KMS-11 (cell line): Measurements from ENCODE around the gene ZMYND8.

Experiments
- H2AFZ ChIP-seq: fragments of 200-600 bp; sonication (generic); 2 replicates; pipeline ENCODE4 v1.6.1; 2016; ENCODE audit warnings: antibody characterized with exemption, mixed run types, low read depth
- H3K27ac ChIP-seq: fragments of 200-600 bp; sonication (generic); 2 replicates; pipeline ENCODE4 v1.6.1; 2016; ENCODE audit warnings: mild to moderate bottlenecking, mixed run types
- H3K27me3 ChIP-seq: fragments of 200-600 bp; sonication (generic); 2 replicates; pipeline ENCODE4 v1.6.1; 2017; ENCODE audit warnings: mild to moderate bottlenecking, low read depth, mixed run types, moderate library complexity; ENCODE audit not compliant: insufficient read depth
- H3K36me3 ChIP-seq: fragments of 200-600 bp; sonication (generic); 2 replicates; pipeline ENCODE4 v1.6.1; 2017; ENCODE audit warnings: mild to moderate bottlenecking, mixed run types; ENCODE audit not compliant: insufficient read depth
- H3K4me1 ChIP-seq: fragments of 200-600 bp; sonication (generic); 2 replicates; pipeline ENCODE4 v1.6.1; 2016; ENCODE audit warnings: mild to moderate bottlenecking, low read depth, mixed run types; ENCODE audit not compliant: poor library complexity, severe bottlenecking
- H3K4me2 ChIP-seq: fragments of 200-600 bp; sonication (generic); 2 replicates; pipeline ENCODE4 v1.7.0; 2016; ENCODE audit warnings: mild to moderate bottlenecking, mixed run types
- H3K4me3 ChIP-seq: fragments of 200-600 bp; sonication (generic); IDR thresholded peaks from 2 replicates; pipeline ENCODE4 v1.6.1; 2017; ENCODE audit warnings: low read depth, low read length, mixed read lengths; ENCODE audit not compliant: insufficient read depth
- H3K79me2 ChIP-seq: fragments of 200-600 bp; sonication (generic); 2 replicates; pipeline ENCODE4 v1.6.1; 2016; ENCODE audit warnings: low read depth, mixed run types; ENCODE audit not compliant: insufficient read depth
- H3K9ac ChIP-seq: fragments of 200-600 bp; sonication (generic); 2 replicates; pipeline ENCODE4 v1.6.1; 2016; ENCODE audit warnings: mild to moderate bottlenecking, mixed run types
- H4K20me1 ChIP-seq: fragments of 200-600 bp; sonication (generic); 2 replicates; pipeline ENCODE4 v1.6.1; 2016; ENCODE audit warnings: mild to moderate bottlenecking, mixed run types; ENCODE audit not compliant: insufficient read depth
- CTCF ChIP-seq: fragments of 200-600 bp; sonication (generic); conservative IDR thresholded peaks from 2 replicates; pipeline ENCODE4 v1.6.1; 2017; ENCODE audit warnings: low read depth, mild to moderate bottlenecking, antibody characterized with exemption, low read length, moderate library complexity, mixed read lengths

Gene ZMYND8

GRCh38 chr20:47297746-47298145 lies 58.8 kb downstream of the ZMYND8 start:
- no peak overlapping the region for H3K27ac ChIP-seq
- H3K4me1 ChIP-seq: no peaks in the 10 kb centered on the region
- no peak overlapping the region for H3K4me3 ChIP-seq
- H2AFZ ChIP-seq: no peak overlapping the region
- H3K36me3 ChIP-seq: no peaks in the 10 kb centered on the region; the same call in 1 of the 2 replicates
- no peaks in the 10 kb centered on the region for H3K27me3 ChIP-seq
- no peak overlapping the region for H3K9ac ChIP-seq
- H4K20me1 ChIP-seq: no peaks in the 10 kb centered on the region
- H3K79me2 ChIP-seq: no peaks in the 10 kb centered on the region
- TF ChIP-seq CTCF: no peak
- no peak overlapping the region for H3K4me2 ChIP-seq

DNA sequence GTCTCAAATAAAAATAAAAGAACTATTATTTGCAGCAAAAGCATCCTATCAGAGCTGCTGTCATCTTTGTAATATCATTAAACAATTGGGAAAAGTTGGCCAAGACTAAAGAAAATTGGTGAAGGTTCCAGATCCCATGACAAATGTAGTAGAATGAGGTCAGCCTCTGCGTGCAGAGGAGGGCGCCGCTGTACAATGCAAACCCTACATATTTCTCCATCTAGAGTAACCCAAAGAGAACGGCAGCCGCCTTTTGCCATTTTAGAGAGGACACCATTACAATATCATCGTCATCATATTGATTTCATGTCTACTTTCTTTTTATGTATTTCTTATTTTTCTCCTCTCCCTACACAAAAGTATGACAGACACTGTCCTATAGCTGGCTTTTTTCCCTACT lies 59.5 kb downstream of the ZMYND8 start:
- no peak overlapping the region for H3K27ac ChIP-seq
- H3K4me2 ChIP-seq: no peak overlapping the region
- H3K4me3 ChIP-seq: no peak overlapping the region
- no peaks in the 10 kb centered on the region for H4K20me1 ChIP-seq
- no peaks in the 10 kb centered on the region for H3K79me2 ChIP-seq
- H3K4me1 ChIP-seq: no peaks in the 10 kb centered on the region
- H3K9ac ChIP-seq: no peak overlapping the region
- H2AFZ ChIP-seq: no peak overlapping the region
- no peaks in the 10 kb centered on the region for H3K27me3 ChIP-seq
- TF ChIP-seq CTCF: no peak
- H3K36me3 ChIP-seq: no peaks in the 10 kb centered on the region; the same call in 1 of the 2 replicates

DNA sequence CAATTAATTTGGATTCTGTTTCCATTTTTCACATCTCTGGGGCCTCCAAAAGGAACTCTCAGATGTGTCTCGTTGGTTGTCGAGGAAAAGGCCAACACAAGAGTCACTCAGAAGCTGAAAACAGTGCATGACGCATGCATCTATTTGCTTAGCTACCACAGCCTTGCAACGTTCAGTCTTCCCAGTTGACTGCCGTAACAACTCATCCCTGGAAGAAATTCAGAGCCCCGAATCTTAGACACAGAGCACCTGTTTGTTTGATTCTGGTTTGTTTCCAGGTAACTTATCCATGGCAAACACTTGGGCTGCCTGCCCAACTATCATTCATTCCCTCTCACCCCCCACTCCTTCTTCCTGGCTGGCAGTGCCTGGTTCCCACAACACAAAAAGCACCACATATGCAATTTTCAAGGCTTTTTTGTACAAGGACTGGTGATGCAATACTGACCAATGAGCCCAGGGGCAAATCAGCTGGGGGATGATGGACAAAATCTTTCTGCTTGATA lies 60.5 kb downstream of the ZMYND8 start:
- Histone ChIP-seq H3K79me2 (no peaks in the 10 kb centered on the region), H3K4me3 (no peak overlapping the region), H2AFZ (no peak overlapping the region), H3K9ac (no peak overlapping the region), H4K20me1 (no peaks in the 10 kb centered on the region), H3K4me1 (no peaks in the 10 kb centered on the region), H3K27me3 (no peaks in the 10 kb centered on the region), H3K4me2 (no peak overlapping the region), H3K27ac (no peak overlapping the region), H3K36me3 (no peaks in the 10 kb centered on the region; the same call in 1 of the 2 replicates)
- no peak for TF ChIP-seq CTCF

DNA sequence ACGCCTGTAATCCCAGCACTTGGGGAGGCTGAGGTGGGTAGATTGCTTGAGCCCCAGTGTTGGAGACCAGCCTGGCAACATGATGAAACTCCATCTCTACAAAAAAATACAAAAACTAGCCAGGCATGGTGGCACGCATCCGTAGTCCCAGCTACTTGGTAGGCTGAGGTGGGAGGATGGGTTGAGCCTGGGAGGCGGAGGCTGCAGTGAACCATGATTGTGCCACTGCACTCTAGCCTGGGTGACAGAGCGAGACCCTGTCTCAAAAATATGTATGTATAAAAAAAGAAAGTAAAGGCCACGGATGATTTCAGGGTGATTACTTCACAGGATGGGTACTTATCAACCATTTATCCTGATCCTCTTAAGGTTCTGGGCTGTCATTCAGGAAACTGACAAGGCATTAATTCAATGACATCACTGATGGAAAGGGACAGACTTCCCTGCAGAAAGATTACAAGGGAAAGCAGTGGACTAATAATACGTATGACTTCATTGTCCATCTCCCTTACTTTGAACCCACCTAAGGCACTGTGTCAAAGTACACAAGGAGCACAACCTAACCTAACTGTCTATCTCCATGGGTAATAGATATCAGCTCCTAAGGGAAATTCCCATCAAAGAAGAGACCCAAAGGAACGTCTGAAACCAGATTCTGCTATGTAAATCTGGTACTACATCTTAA lies 61.2 kb downstream of the ZMYND8 start:
- Histone ChIP-seq H2AFZ (no peak overlapping the region), H3K27ac (no peak overlapping the region), H3K9ac (no peak overlapping the region), H3K4me2 (no peak overlapping the region), H3K4me1 (no peaks in the 10 kb centered on the region), H3K36me3 (no peaks in the 10 kb centered on the region; the same call in 1 of the 2 replicates), H3K79me2 (no peaks in the 10 kb centered on the region), H4K20me1 (no peaks in the 10 kb centered on the region), H3K27me3 (no peaks in the 10 kb centered on the region), H3K4me3 (no peak overlapping the region)
- no peak for TF ChIP-seq CTCF
